ENCODE data around the gene TNNC2.

GRCh38 chr20:45816951-45817350, 10.2 kb downstream of the TNNC2 start:
- TF ChIP-seq POLR2AphosphoS5 (IDR thresholded peaks at IDR 0.05; ENCODE audit: low read depth, low read length), result no peak
- TF ChIP-seq SPI1 (IDR thresholded peaks at IDR 0.05; ENCODE audit: low read depth, low read length), result no peak
- no peak for TF ChIP-seq POLR2A (IDR thresholded peaks at IDR 0.05; ENCODE audit: low read depth, low read length)

Data from GM12891 (cell line).